Stomach smooth muscle (tissue), 2 donors: ENCODE data around the gene MED26.
A peak's percentile ranks its signal among the peaks of the same experiment; 100 is the strongest.

Experiments used
- H3K27ac ChIP-seq: one replicate; pipeline ENCODE4 v1.7.0; 2013; ENCODE audit warnings: mild to moderate bottlenecking, low read length, inconsistent platforms
- H3K27me3 ChIP-seq, 2 donors: one replicate each; pipeline ENCODE4 v1.7.0; 2013; ENCODE audit warnings: low read length in 2 of 2; ENCODE audit not compliant: insufficient read depth in 2 of 2, control insufficient read depth in 1 of 2
- H3K36me3 ChIP-seq, 2 donors: one replicate each; pipeline ENCODE4 v1.7.0; 2013; ENCODE audit warnings: low read length in 2 of 2; ENCODE audit not compliant: control insufficient read depth in 2 of 2, insufficient read depth in 2 of 2
- H3K4me1 ChIP-seq: one replicate; pipeline ENCODE4 v1.7.0; 2013; ENCODE audit warnings: low read length; ENCODE audit not compliant: control insufficient read depth, insufficient read depth
- H3K4me3 ChIP-seq, 2 donors: one replicate each; pipeline ENCODE4 v1.7.0; 2013; ENCODE audit warnings: low read length in 2 of 2
- H3K9ac ChIP-seq, 2 donors: one replicate each; pipeline ENCODE4 v1.7.0; 2013; ENCODE audit warnings: low read length in 2 of 2, mild to moderate bottlenecking in 1 of 2
- H3K9me3 ChIP-seq, 2 donors: one replicate each; pipeline ENCODE4 v1.7.0; 2013; ENCODE audit warnings: low read length in 2 of 2; ENCODE audit not compliant: control insufficient read depth in 2 of 2
- donor health status: healthy.
- donor health status: Pancreatic carcinoma.

MED26 gene

DNA sequence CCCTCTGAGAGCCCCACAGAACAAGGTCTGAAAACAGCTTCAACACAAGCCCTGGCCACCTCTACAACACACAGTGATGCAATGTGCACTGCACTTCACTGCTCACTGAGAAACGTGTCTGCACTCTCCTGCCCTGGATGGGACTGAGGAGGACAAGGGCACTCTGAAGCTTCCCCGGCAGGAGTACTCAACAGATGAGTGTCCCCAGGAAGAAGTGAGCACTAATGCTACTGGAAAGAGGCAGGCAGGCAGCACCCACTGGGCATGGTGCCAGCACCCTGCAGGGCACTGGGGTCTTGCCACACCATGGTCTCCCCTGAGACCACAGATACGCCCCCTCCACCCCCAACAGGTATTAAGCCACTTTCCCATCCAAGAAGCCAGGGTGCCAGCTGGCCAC, 38.1 kb downstream of the MED26 start:
- Histone ChIP-seq H3K27ac (no peak overlapping the region), H3K9me3 (no peaks in the 10 kb centered on the region), H3K27me3 (no peaks in the 10 kb centered on the region), H3K4me1 (peaks cover 49% of the 10 kb centered on the region), H3K4me3 (no peak overlapping the region), H3K36me3 (no peaks in the 10 kb centered on the region), H3K9ac (peak overlapping the region in 1 of 2 donors; percentile 5)

GRCh38 chr19:16588824-16589577, 39.0 kb downstream of the MED26 start:
- no peak overlapping the region for H3K9ac ChIP-seq
- no peak overlapping the region for H3K27ac ChIP-seq
- no peaks in the 10 kb centered on the region for H3K27me3 ChIP-seq
- peaks cover 55% of the 10 kb centered on the region for H3K4me1 ChIP-seq
- H3K36me3 ChIP-seq = no peaks in the 10 kb centered on the region
- no peak overlapping the region for H3K4me3 ChIP-seq
- no peaks in the 10 kb centered on the region for H3K9me3 ChIP-seq

GRCh38 chr19:16587833-16588823, 39.9 kb downstream of the MED26 start:
- Histone ChIP-seq H3K27ac (peak overlapping the region; percentile 58), H3K9ac (peak overlapping the region; percentile 19 to 55), H3K4me3 (peak overlapping the region; percentile 32 to 71), H3K36me3 (no peaks in the 10 kb centered on the region), H3K9me3 (no peaks in the 10 kb centered on the region), H3K4me1 (peaks cover 63% of the 10 kb centered on the region), H3K27me3 (no peaks in the 10 kb centered on the region)

DNA sequence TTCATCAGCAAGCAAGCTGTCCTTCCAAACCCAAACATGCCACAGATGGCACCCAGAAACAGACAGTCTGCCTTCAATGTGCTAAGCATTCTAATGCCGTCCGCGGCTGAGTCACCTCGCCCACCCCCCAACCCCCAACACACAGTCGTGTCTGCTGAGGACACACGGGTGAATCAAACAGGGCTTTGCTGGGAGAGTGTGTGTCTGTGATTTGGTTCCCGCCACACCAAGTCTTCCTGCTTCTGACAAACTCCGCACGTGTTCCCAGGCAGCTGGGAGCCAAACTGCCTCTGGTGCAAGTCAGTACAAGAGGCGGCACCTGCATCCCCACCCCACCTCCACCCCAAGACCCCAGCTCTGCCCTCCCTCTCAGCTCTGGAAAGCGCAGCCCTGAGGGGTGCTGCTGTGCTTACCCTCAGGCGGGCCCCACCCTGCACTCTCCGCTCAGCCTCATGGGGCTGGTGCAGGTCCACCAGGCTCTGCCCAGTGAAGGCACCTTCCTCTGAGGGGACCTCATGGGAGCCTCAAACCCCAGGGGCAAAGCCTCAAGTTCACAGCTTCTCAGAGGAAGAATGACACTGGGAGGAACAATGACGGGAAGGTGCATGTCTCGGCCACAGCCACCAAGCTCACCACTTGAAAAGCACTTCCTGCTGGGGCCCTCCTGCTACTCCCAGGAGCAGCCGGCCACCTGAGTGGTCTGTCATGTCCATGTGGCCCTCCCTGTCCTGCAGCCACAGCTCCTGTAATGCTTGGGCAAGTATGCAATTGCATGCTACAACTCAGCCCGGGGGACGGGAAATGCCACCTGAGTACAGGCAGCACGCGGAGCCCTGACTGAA, 40.8 kb downstream of the MED26 start:
- no peaks in the 10 kb centered on the region for H3K36me3 ChIP-seq
- no peak overlapping the region for H3K9ac ChIP-seq
- no peak overlapping the region for H3K27ac ChIP-seq
- H3K4me1 ChIP-seq = peaks cover 70% of the 10 kb centered on the region
- H3K27me3 ChIP-seq = no peaks in the 10 kb centered on the region
- H3K4me3 ChIP-seq = peak overlapping the region; percentile 32 to 71
- H3K9me3 ChIP-seq = no peaks in the 10 kb centered on the region

GRCh38 chr19:16586477-16586871, 41.5 kb downstream of the MED26 start:
- Histone ChIP-seq H3K27me3 (no peaks in the 10 kb centered on the region), H3K4me3 (no peak overlapping the region), H3K9me3 (no peaks in the 10 kb centered on the region), H3K27ac (no peak overlapping the region), H3K36me3 (no peaks in the 10 kb centered on the region), H3K4me1 (peaks cover 70% of the 10 kb centered on the region), H3K9ac (no peak overlapping the region)

GRCh38 chr19:16585808-16586476, 42.1 kb downstream of the MED26 start:
- Histone ChIP-seq H3K4me3 (no peak overlapping the region), H3K27me3 (no peaks in the 10 kb centered on the region), H3K9ac (no peak overlapping the region), H3K9me3 (no peaks in the 10 kb centered on the region), H3K36me3 (no peaks in the 10 kb centered on the region), H3K27ac (no peak overlapping the region), H3K4me1 (peaks cover 69% of the 10 kb centered on the region)

- Histone ChIP-seq H3K9me3 (no peaks in the 10 kb centered on the region), H3K4me3 (no peak overlapping the region), H3K36me3 (no peaks in the 10 kb centered on the region), H3K4me1 (peaks cover 69% of the 10 kb centered on the region), H3K9ac (peak overlapping the region in 1 of 2 donors; percentile 44), H3K27ac (no peak overlapping the region), H3K27me3 (no peaks in the 10 kb centered on the region)
These were observed 42.8 kb downstream of the MED26 start for GRCh38 chr19:16585094-16585801.

DNA sequence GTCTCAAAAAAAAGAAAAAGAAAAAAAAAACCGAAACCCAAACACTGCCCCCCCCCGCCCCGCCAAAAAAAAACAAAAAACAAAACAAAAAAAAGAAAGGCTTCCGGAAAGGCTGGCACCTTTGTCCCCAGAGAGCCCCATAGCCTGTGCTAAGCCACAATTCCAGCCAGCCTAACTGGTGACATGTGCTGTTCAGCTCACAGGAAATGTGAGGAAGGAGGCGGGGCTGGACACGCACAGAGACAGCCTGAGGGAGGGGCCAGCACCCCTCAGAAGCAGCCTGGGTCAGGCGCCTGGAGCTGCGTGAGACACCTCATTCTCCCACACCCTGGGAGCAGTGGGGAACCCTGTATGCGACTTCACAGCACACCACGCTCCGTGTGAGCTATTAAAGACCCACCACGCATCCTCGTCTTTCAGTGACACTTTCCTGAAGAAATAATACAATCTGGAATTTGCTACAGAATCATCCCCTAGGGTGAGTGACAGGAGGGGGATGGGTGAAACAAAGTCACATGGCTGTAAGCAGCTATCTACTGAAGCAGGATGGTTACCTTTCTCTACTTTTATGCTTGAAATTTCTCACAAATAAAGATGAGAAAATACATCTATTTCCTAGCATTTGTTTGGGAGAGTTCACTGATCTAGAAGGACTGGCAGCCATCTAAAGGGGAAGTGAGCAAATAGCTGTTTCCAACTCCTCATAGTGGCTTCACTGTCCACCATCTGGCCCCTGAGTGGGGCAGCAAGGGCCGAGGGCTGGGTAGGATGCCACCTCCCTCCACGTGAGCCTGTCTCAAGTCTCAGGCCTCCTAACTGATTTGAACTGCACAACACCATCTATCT, 43.5 kb downstream of the MED26 start:
- Histone ChIP-seq H3K27ac (peak overlapping the region; percentile 31), H3K4me3 (peak overlapping the region; percentile 31 to 58), H3K9me3 (no peaks in the 10 kb centered on the region), H3K4me1 (peaks cover 64% of the 10 kb centered on the region), H3K36me3 (peaks cover 0 to 4% of the 10 kb centered on the region in 2 donors), H3K27me3 (no peaks in the 10 kb centered on the region), H3K9ac (peak overlapping the region; percentile 6 to 44)
